Mesendoderm (in vitro differentiated cells): ENCODE measurements around the gene C21orf58.

ENCODE experiments used
- DNase-seq: peaks from one replicate; pipeline ENCODE4 v3.0.0; 2013
- H2AK5ac ChIP-seq: 2 replicates; pipeline ENCODE4 v1.6.1; 2013; ENCODE audit warnings: low read length, inconsistent platforms
- H2BK120ac ChIP-seq: 2 replicates; pipeline ENCODE4 v1.6.1; 2013; ENCODE audit warnings: low read depth, mild to moderate bottlenecking, low read length, moderate library complexity, mixed read lengths
- H2BK15ac ChIP-seq: replicated peaks from 2 replicates; pipeline ENCODE4 v1.6.1; 2013; ENCODE audit warnings: low read depth, mild to moderate bottlenecking, moderate library complexity
- H2BK5ac ChIP-seq: 2 replicates; pipeline ENCODE4 v1.6.1; 2013; ENCODE audit warnings: low read length, inconsistent platforms
- H3K18ac ChIP-seq: 2 replicates; pipeline ENCODE4 v1.6.1; 2013; ENCODE audit warnings: mild to moderate bottlenecking, low read length, mixed read lengths
- H3K23ac ChIP-seq: one replicate; pipeline ENCODE4 v1.6.1; 2013; ENCODE audit warnings: low read length
- H3K27ac ChIP-seq: 2 replicates; pipeline ENCODE4 v1.5.1; 2013; ENCODE audit warnings: low read depth, mild to moderate bottlenecking, inconsistent platforms, low read length, moderate library complexity
- H3K27me3 ChIP-seq: 2 replicates; pipeline ENCODE4 v1.6.1; 2013; ENCODE audit warnings: low read length, control low read depth, mild to moderate bottlenecking, inconsistent platforms; ENCODE audit not compliant: insufficient read depth, poor library complexity
- H3K36me3 ChIP-seq: 2 replicates; pipeline ENCODE4 v1.6.1; 2013; ENCODE audit warnings: low read length, inconsistent platforms; ENCODE audit not compliant: control insufficient read depth, insufficient read depth
- H3K4ac ChIP-seq: one replicate; pipeline ENCODE4 v1.6.1; 2013; ENCODE audit warnings: low read depth, mild to moderate bottlenecking, low read length, moderate library complexity
- H3K4me1 ChIP-seq: 2 replicates; pipeline ENCODE4 v1.6.1; 2013; ENCODE audit warnings: low read depth, low read length, inconsistent platforms; ENCODE audit not compliant: control insufficient read depth
- H3K4me2 ChIP-seq: 2 replicates; pipeline ENCODE4 v1.6.1; 2013; ENCODE audit warnings: low read length
- H3K4me3 ChIP-seq: 2 replicates; pipeline ENCODE4 v1.5.1; 2013; ENCODE audit warnings: mild to moderate bottlenecking, low read length
- H3K56ac ChIP-seq: one replicate; pipeline ENCODE4 v1.6.1; 2013; ENCODE audit warnings: low read length
- H3K79me1 ChIP-seq: 2 replicates; pipeline ENCODE4 v1.6.1; 2013; ENCODE audit warnings: low read length, inconsistent platforms
- H3K79me2 ChIP-seq: 2 replicates; pipeline ENCODE4 v1.6.1; 2013; ENCODE audit warnings: mild to moderate bottlenecking, low read length; ENCODE audit not compliant: control insufficient read depth, insufficient read depth
- H3K9ac ChIP-seq: 2 replicates; pipeline ENCODE4 v1.6.1; 2013; ENCODE audit warnings: low read length, inconsistent platforms
- H4K5ac ChIP-seq: one replicate; pipeline ENCODE4 v1.6.1; 2013; ENCODE audit warnings: low read length
- H4K8ac ChIP-seq: one replicate; pipeline ENCODE4 v1.6.1; 2013; ENCODE audit warnings: low read depth, mild to moderate bottlenecking, control low read depth, low read length, moderate library complexity
- WGBS: extraction: QIAGEN DNeasy Blood & Tissue Kit; methylation state at CpG from one replicate; pipeline ENCODE4 v1.1.7; 2013; ENCODE audit warnings: low lambda C conversion rate, missing lambda C conversion rate; ENCODE audit not compliant: insufficient coverage; ENCODE audit errors: extremely low coverage; 5-methylcytosine and 5-hydroxymethylcytosine counted together

Gene C21orf58

GRCh38 chr21:46351476-46352163, 27.9 kb upstream of the C21orf58 start:
- Histone ChIP-seq H3K36me3 (peaks cover 22% of the 10 kb centered on the region), H3K27me3 (no peaks in the 10 kb centered on the region)

GRCh38 chr21:46350981-46351380, 27.3 kb upstream of the C21orf58 start:
- no peak overlapping the region for H3K9ac ChIP-seq
- no peak overlapping the region for H2BK5ac ChIP-seq
- H3K79me2 ChIP-seq, result no peaks in the 10 kb centered on the region
- H3K4me2 ChIP-seq, result no peak overlapping the region
- H2AK5ac ChIP-seq, result no peak overlapping the region
- no peak overlapping the region for H3K27ac ChIP-seq
- H3K4ac ChIP-seq, result no peak overlapping the region
- H3K4me1 ChIP-seq, result no peaks in the 10 kb centered on the region
- peaks cover 2% of the 10 kb centered on the region for H3K79me1 ChIP-seq
- no peak overlapping the region for H4K5ac ChIP-seq
- no CpG with 5 or more reads among the region's 13 CpGs for whole genome bisulfite sequencing
- H3K27me3 ChIP-seq, result no peaks in the 10 kb centered on the region
- H3K4me3 ChIP-seq, result no peak overlapping the region
- H4K8ac ChIP-seq, result no peak overlapping the region
- no peak overlapping the region for H2BK15ac ChIP-seq
- H3K18ac ChIP-seq, result no peak overlapping the region
- no peak overlapping the region for H3K23ac ChIP-seq
- DNase-seq, result no peak
- no peak overlapping the region for H2BK120ac ChIP-seq
- peaks cover 19% of the 10 kb centered on the region for H3K36me3 ChIP-seq
- H3K56ac ChIP-seq, result no peak overlapping the region

More at GRCh38 chr21:46351476-46352163, 27.9 kb upstream of the C21orf58 start:
- H3K4me2 ChIP-seq, result no peak overlapping the region
- no peak overlapping the region for H3K23ac ChIP-seq
- no CpG with 5 or more reads among the region's 11 CpGs for WGBS
- no peak for DNase-seq
- no peak overlapping the region for H3K4me3 ChIP-seq
- no peak overlapping the region for H3K18ac ChIP-seq
- H3K79me2 ChIP-seq, result no peaks in the 10 kb centered on the region
- H4K8ac ChIP-seq, result no peak overlapping the region
- H3K56ac ChIP-seq, result no peak overlapping the region
- no peak overlapping the region for H2BK120ac ChIP-seq
- no peak overlapping the region for H3K9ac ChIP-seq
- no peaks in the 10 kb centered on the region for H3K4me1 ChIP-seq
- no peak overlapping the region for H4K5ac ChIP-seq
- no peak overlapping the region for H3K4ac ChIP-seq
- no peak overlapping the region for H2AK5ac ChIP-seq
- no peak overlapping the region for H3K27ac ChIP-seq
- no peak overlapping the region for H2BK5ac ChIP-seq
- H2BK15ac ChIP-seq, result no peak overlapping the region
- peaks cover 2% of the 10 kb centered on the region for H3K79me1 ChIP-seq

- Histone ChIP-seq H4K5ac (no peak overlapping the region), H3K4me2 (no peak overlapping the region), H4K8ac (no peak overlapping the region), H2BK5ac (no peak overlapping the region), H3K27ac (no peak overlapping the region), H3K23ac (no peak overlapping the region), H3K4me3 (no peak overlapping the region), H3K27me3 (no peaks in the 10 kb centered on the region), H3K56ac (no peak overlapping the region), H2BK15ac (no peak overlapping the region), H2BK120ac (no peak overlapping the region), H3K36me3 (peaks cover 23% of the 10 kb centered on the region), H3K4me1 (no peaks in the 10 kb centered on the region), H2AK5ac (no peak overlapping the region), H3K4ac (no peak overlapping the region), H3K18ac (no peak overlapping the region), H3K79me1 (peaks cover 5% of the 10 kb centered on the region), H3K9ac (no peak overlapping the region), H3K79me2 (no peaks in the 10 kb centered on the region)
- WGBS, result no CpG with 5 or more reads among the region's 8 CpGs
- DNase-seq, result no peak
These were observed 26.9 kb upstream of the C21orf58 start for GRCh38 chr21:46350571-46350970.

- no peak overlapping the region for H3K23ac ChIP-seq
- H3K4me3 ChIP-seq, result no peak overlapping the region
- no peak overlapping the region for H3K27ac ChIP-seq
- peaks cover 21% of the 10 kb centered on the region for H3K36me3 ChIP-seq
- H3K79me1 ChIP-seq, result peaks cover 9% of the 10 kb centered on the region
- H4K5ac ChIP-seq, result no peak overlapping the region
- no peak overlapping the region for H3K4me2 ChIP-seq
- H3K18ac ChIP-seq, result no peak overlapping the region
- H4K8ac ChIP-seq, result no peak overlapping the region
- H2BK120ac ChIP-seq, result no peak overlapping the region
- H3K4ac ChIP-seq, result no peak overlapping the region
- H2AK5ac ChIP-seq, result no peak overlapping the region
- no peaks in the 10 kb centered on the region for H3K4me1 ChIP-seq
- H2BK5ac ChIP-seq, result no peak overlapping the region
- no CpG with 5 or more reads among the region's 17 CpGs for WGBS
- H3K56ac ChIP-seq, result no peak overlapping the region
- no peak overlapping the region for H2BK15ac ChIP-seq
- H3K9ac ChIP-seq, result no peak overlapping the region
- H3K79me2 ChIP-seq, result no peaks in the 10 kb centered on the region
- H3K27me3 ChIP-seq, result no peaks in the 10 kb centered on the region
- no peak for DNase-seq
These were observed 25.6 kb upstream of the C21orf58 start for GRCh38 chr21:46349134-46349760.

GRCh38 chr21:46347791-46348381, 24.2 kb upstream of the C21orf58 start:
- DNase-seq, result no peak
- Histone ChIP-seq H3K23ac (no peak overlapping the region), H3K18ac (no peak overlapping the region), H3K27me3 (no peaks in the 10 kb centered on the region), H3K4ac (no peak overlapping the region), H2AK5ac (no peak overlapping the region), H3K9ac (no peak overlapping the region), H3K56ac (no peak overlapping the region), H3K79me1 (peaks cover 9% of the 10 kb centered on the region), H2BK5ac (no peak overlapping the region), H3K4me2 (no peak overlapping the region), H2BK15ac (no peak overlapping the region), H4K8ac (no peak overlapping the region), H3K27ac (no peak overlapping the region), H3K79me2 (no peaks in the 10 kb centered on the region), H3K36me3 (peaks cover 15% of the 10 kb centered on the region), H4K5ac (no peak overlapping the region), H3K4me3 (no peak overlapping the region), H3K4me1 (no peaks in the 10 kb centered on the region), H2BK120ac (no peak overlapping the region)
- WGBS, result no CpG with 5 or more reads among the region's 12 CpGs
